WTC11 (cell line): ENCODE measurements around the gene PRDM12. TPM values are rescaled to one million over a fixed set of nuclear protein-coding genes. Genes with fewer than 3 reads are reported as not detected.

Source experiments
- ATAC-seq: fragments of 200-7000 bp; cut with Tn5 transposase; 2 replicates; pipeline ENCODE4 v1.10.0; 2021; ENCODE audit warnings: mild to moderate bottlenecking, moderate library complexity
- CTCF ChIA-PET: fragments of 300-600 bp; sonication (Branson Sonifier 250); formaldehyde crosslinking; loops from one replicate; lab custom pipeline; 2021; ENCODE audit warnings: antibody characterized with exemption; lab: Charles Lee
- POLR2A ChIA-PET: fragments of 350-600 bp; sonication (Branson Sonifier 250); formaldehyde crosslinking; loops from one replicate; lab custom pipeline; 2021; ENCODE audit warnings: antibody characterized with exemption; lab: Charles Lee
- DNase-seq: peaks from one replicate; pipeline ENCODE4 v3.0.0; 2021; ENCODE audit warnings: low spot score
- H3K27ac Mint-ChIP-seq: 2 replicates; pipeline ENCODE4 v1.8.0; 2021; ENCODE audit warnings: mixed read lengths
- H3K27me3 Mint-ChIP-seq: 2 replicates; pipeline ENCODE4 v1.8.0; 2021; ENCODE audit warnings: low read depth, mild to moderate bottlenecking, moderate library complexity, mixed read lengths
- H3K36me3 Mint-ChIP-seq: 2 replicates; pipeline ENCODE4 v1.8.0; 2021; ENCODE audit warnings: mixed read lengths
- H3K4me1 Mint-ChIP-seq: 2 replicates; pipeline ENCODE4 v1.8.0; 2022; ENCODE audit warnings: mixed read lengths
- H3K4me3 Mint-ChIP-seq: 2 replicates; pipeline ENCODE4 v1.8.0; 2021; ENCODE audit warnings: mild to moderate bottlenecking, moderate library complexity, mixed read lengths
- H3K9me3 Mint-ChIP-seq: 2 replicates; pipeline ENCODE4 v1.8.0; 2021; ENCODE audit warnings: mixed read lengths
- ATF3 ChIP-seq: sonication (generic); formaldehyde crosslinking; conservative IDR thresholded peaks from 2 replicates; pipeline ENCODE4 v1.8.1; 2022; ENCODE audit warnings: mild to moderate bottlenecking, missing genetic modification reagents
- CBFB ChIP-seq: sonication (generic); formaldehyde crosslinking; IDR thresholded peaks from 2 replicates; pipeline ENCODE4 v1.8.1; 2022; ENCODE audit warnings: mild to moderate bottlenecking, low read depth, missing genetic modification reagents
- CREM ChIP-seq: sonication (generic); formaldehyde crosslinking; IDR thresholded peaks from 2 replicates; pipeline ENCODE4 v1.8.1; 2022; ENCODE audit warnings: mild to moderate bottlenecking, missing genetic modification reagents, moderate library complexity
- E2F1 ChIP-seq: sonication (generic); formaldehyde crosslinking; IDR thresholded peaks from 2 replicates; pipeline ENCODE4 v1.8.0; 2022; ENCODE audit warnings: mild to moderate bottlenecking, missing genetic modification reagents
- ETV6 ChIP-seq: sonication (generic); formaldehyde crosslinking; IDR thresholded peaks from 2 replicates; pipeline ENCODE4 v1.8.1; 2022; ENCODE audit warnings: mild to moderate bottlenecking, missing genetic modification reagents
- GABPB1 ChIP-seq: sonication (generic); formaldehyde crosslinking; IDR thresholded peaks from 2 replicates; pipeline ENCODE4 v1.8.1; 2023; ENCODE audit warnings: mild to moderate bottlenecking, missing genetic modification reagents
- JAZF1 ChIP-seq: fragments of 250-450 bp; sonication (Bioruptor Pico); IDR thresholded peaks from 2 replicates; pipeline ENCODE4 v1.9.0; 2021; ENCODE audit warnings: moderate library complexity, mild to moderate bottlenecking, inconsistent platforms
- MXD4 ChIP-seq: fragments of 250-450 bp; sonication (Bioruptor Pico); IDR thresholded peaks from 2 replicates; pipeline ENCODE4 v1.8.0; 2021; ENCODE audit warnings: mild to moderate bottlenecking, moderate library complexity, borderline replicate concordance
- NFATC4 ChIP-seq: fragments of 250-450 bp; sonication (Bioruptor Pico); IDR thresholded peaks from 2 replicates; pipeline ENCODE4 v1.9.0; 2021; ENCODE audit warnings: mild to moderate bottlenecking
- NFE2L1 ChIP-seq: sonication (generic); formaldehyde crosslinking; IDR thresholded peaks from 2 replicates; pipeline ENCODE4 v1.8.1; 2023; ENCODE audit warnings: missing genetic modification reagents
- NFYB ChIP-seq: sonication (generic); formaldehyde crosslinking; conservative IDR thresholded peaks from 2 replicates; pipeline ENCODE4 v1.8.0; 2022; ENCODE audit warnings: low read depth, missing genetic modification reagents
- NR3C1 ChIP-seq: sonication (generic); formaldehyde crosslinking; conservative IDR thresholded peaks from 2 replicates; pipeline ENCODE4 v1.8.1; 2023; ENCODE audit warnings: low read depth, mild to moderate bottlenecking, missing genetic modification reagents
- RELA ChIP-seq: sonication (generic); formaldehyde crosslinking; IDR thresholded peaks from 2 replicates; pipeline ENCODE4 v1.8.1; 2022; ENCODE audit warnings: missing genetic modification reagents, mild to moderate bottlenecking, borderline replicate concordance
- RORB ChIP-seq: fragments of 250-450 bp; sonication (Bioruptor Pico); IDR thresholded peaks from 2 replicates; pipeline ENCODE4 v1.9.0; 2021; ENCODE audit warnings: mild to moderate bottlenecking
- STAT6 ChIP-seq: sonication (generic); formaldehyde crosslinking; conservative IDR thresholded peaks from 2 replicates; pipeline ENCODE4 v1.8.1; 2023; ENCODE audit warnings: mild to moderate bottlenecking, low read depth, missing genetic modification reagents, moderate library complexity
- TEAD1 ChIP-seq: sonication (generic); formaldehyde crosslinking; IDR thresholded peaks from 2 replicates; pipeline ENCODE4 v1.8.0; 2022; ENCODE audit warnings: mild to moderate bottlenecking, missing genetic modification reagents
- TP53 ChIP-seq: sonication (generic); formaldehyde crosslinking; IDR thresholded peaks from 2 replicates; pipeline ENCODE4 v1.8.1; 2023; ENCODE audit warnings: mild to moderate bottlenecking, missing genetic modification reagents
- ZBTB21 ChIP-seq: sonication (generic); formaldehyde crosslinking; IDR thresholded peaks from 2 replicates; pipeline ENCODE4 v1.8.1; 2023; ENCODE audit warnings: mild to moderate bottlenecking, missing genetic modification reagents, borderline replicate concordance
- total RNA-seq: library from RNA; stranded (reverse); gene quantifications from 3 replicates; pipeline ENCODE4 v1.2.3, GENCODE V29; 2021
- TF ChIP-seq, protein P1 (sequence below): fragments of 250-450 bp; sonication (Bioruptor Pico); IDR thresholded peaks from 2 replicates; pipeline ENCODE4 v1.8.0; 2021; ENCODE audit warnings: mild to moderate bottlenecking
- TF ChIP-seq, protein P2 (sequence below): sonication (generic); formaldehyde crosslinking; IDR thresholded peaks from 2 replicates; pipeline ENCODE4 v1.8.0; 2022; ENCODE audit warnings: mild to moderate bottlenecking, missing genetic modification reagents
- TF ChIP-seq, protein P3 (sequence below): sonication (generic); formaldehyde crosslinking; IDR thresholded peaks from 2 replicates; pipeline ENCODE4 v1.8.1; 2023; ENCODE audit warnings: mild to moderate bottlenecking, missing genetic modification reagents
- TF ChIP-seq, protein P4 (sequence below): fragments of 250-450 bp; sonication (Bioruptor Pico); IDR thresholded peaks from 2 replicates; pipeline ENCODE4 v1.9.0; 2021; ENCODE audit warnings: mild to moderate bottlenecking

PRDM12 gene
- total RNA-seq, 1 experiment from 2014 or later, result 0.09 TPM

- H3K27me3 Mint-ChIP-seq, result no peaks in the 10 kb centered on the region
- no peak overlapping the region for H3K27ac Mint-ChIP-seq
- ChIA-PET POLR2A (no interaction called here), CTCF (no interaction called here)
- peaks cover 37% of the 10 kb centered on the region for H3K36me3 Mint-ChIP-seq
- no peak for TF ChIP-seq NFE2L1 (CRISPR knock-in tag)
- TF ChIP-seq RELA, result no peak
- TF ChIP-seq CREM (CRISPR knock-in tag), result no peak
- TF ChIP-seq GABPB1 (CRISPR knock-in tag), result no peak
- TF ChIP-seq CBFB (CRISPR knock-in tag), result no peak
- TF ChIP-seq, protein P1, sequence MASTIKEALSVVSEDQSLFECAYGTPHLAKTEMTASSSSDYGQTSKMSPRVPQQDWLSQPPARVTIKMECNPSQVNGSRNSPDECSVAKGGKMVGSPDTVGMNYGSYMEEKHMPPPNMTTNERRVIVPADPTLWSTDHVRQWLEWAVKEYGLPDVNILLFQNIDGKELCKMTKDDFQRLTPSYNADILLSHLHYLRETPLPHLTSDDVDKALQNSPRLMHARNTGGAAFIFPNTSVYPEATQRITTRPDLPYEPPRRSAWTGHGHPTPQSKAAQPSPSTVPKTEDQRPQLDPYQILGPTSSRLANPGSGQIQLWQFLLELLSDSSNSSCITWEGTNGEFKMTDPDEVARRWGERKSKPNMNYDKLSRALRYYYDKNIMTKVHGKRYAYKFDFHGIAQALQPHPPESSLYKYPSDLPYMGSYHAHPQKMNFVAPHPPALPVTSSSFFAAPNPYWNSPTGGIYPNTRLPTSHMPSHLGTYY, result no peak
- TF ChIP-seq NFATC4 (CRISPR knock-in tag), result no peak
- TF ChIP-seq ETV6 (CRISPR knock-in tag), result no peak
- TF ChIP-seq E2F1 (CRISPR knock-in tag), result no peak
- no peak for TF ChIP-seq NFYB (CRISPR knock-in tag)
- no peak for TF ChIP-seq NR3C1 (CRISPR knock-in tag)
- TF ChIP-seq ZBTB21 (CRISPR knock-in tag), result no peak
- DNase-seq (no peak), ATAC-seq (no peak)
- H3K4me3 Mint-ChIP-seq, result no peak overlapping the region
- peaks cover 23% of the 10 kb centered on the region for H3K4me1 Mint-ChIP-seq
- no peaks in the 10 kb centered on the region for H3K9me3 Mint-ChIP-seq
Observed at GRCh38 chr9:130633336-130634190, 30.8 kb upstream of the PRDM12 start.

GRCh38 chr9:130634191-130634768, 30.1 kb upstream of the PRDM12 start:
- peaks cover 37% of the 10 kb centered on the region for H3K36me3 Mint-ChIP-seq
- no peaks in the 10 kb centered on the region for H3K9me3 Mint-ChIP-seq
- DNase-seq, result no peak
- peaks cover 24% of the 10 kb centered on the region for H3K4me1 Mint-ChIP-seq
- H3K27ac Mint-ChIP-seq, result no peak overlapping the region
- ATAC-seq, result no peak
- ChIA-PET POLR2A (no interaction called here), CTCF (no interaction called here)
- H3K4me3 Mint-ChIP-seq, result no peak overlapping the region
- no peaks in the 10 kb centered on the region for H3K27me3 Mint-ChIP-seq
- TF ChIP-seq NR3C1 (CRISPR knock-in tag) (no peak), ATF3 (no peak), TP53 (CRISPR knock-in tag) (no peak), TEAD1 (CRISPR knock-in tag) (no peak), JAZF1 (no peak), ZBTB21 (CRISPR knock-in tag) (no peak), STAT6 (CRISPR knock-in tag) (no peak), ETV6 (CRISPR knock-in tag) (no peak), NFATC4 (CRISPR knock-in tag) (no peak), RORB (no peak), MXD4 (no peak)
- TF ChIP-seq, protein P2, sequence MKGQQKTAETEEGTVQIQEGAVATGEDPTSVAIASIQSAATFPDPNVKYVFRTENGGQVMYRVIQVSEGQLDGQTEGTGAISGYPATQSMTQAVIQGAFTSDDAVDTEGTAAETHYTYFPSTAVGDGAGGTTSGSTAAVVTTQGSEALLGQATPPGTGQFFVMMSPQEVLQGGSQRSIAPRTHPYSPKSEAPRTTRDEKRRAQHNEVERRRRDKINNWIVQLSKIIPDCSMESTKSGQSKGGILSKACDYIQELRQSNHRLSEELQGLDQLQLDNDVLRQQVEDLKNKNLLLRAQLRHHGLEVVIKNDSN (CRISPR knock-in tag), result no peak
- TF ChIP-seq, protein P3, sequence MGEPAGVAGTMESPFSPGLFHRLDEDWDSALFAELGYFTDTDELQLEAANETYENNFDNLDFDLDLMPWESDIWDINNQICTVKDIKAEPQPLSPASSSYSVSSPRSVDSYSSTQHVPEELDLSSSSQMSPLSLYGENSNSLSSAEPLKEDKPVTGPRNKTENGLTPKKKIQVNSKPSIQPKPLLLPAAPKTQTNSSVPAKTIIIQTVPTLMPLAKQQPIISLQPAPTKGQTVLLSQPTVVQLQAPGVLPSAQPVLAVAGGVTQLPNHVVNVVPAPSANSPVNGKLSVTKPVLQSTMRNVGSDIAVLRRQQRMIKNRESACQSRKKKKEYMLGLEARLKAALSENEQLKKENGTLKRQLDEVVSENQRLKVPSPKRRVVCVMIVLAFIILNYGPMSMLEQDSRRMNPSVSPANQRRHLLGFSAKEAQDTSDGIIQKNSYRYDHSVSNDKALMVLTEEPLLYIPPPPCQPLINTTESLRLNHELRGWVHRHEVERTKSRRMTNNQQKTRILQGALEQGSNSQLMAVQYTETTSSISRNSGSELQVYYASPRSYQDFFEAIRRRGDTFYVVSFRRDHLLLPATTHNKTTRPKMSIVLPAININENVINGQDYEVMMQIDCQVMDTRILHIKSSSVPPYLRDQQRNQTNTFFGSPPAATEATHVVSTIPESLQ (CRISPR knock-in tag), result no peak
- TF ChIP-seq, protein P4, sequence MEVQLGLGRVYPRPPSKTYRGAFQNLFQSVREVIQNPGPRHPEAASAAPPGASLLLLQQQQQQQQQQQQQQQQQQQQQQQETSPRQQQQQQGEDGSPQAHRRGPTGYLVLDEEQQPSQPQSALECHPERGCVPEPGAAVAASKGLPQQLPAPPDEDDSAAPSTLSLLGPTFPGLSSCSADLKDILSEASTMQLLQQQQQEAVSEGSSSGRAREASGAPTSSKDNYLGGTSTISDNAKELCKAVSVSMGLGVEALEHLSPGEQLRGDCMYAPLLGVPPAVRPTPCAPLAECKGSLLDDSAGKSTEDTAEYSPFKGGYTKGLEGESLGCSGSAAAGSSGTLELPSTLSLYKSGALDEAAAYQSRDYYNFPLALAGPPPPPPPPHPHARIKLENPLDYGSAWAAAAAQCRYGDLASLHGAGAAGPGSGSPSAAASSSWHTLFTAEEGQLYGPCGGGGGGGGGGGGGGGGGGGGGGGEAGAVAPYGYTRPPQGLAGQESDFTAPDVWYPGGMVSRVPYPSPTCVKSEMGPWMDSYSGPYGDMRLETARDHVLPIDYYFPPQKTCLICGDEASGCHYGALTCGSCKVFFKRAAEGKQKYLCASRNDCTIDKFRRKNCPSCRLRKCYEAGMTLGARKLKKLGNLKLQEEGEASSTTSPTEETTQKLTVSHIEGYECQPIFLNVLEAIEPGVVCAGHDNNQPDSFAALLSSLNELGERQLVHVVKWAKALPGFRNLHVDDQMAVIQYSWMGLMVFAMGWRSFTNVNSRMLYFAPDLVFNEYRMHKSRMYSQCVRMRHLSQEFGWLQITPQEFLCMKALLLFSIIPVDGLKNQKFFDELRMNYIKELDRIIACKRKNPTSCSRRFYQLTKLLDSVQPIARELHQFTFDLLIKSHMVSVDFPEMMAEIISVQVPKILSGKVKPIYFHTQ (CRISPR knock-in tag), result no peak
